ENCODE data around the gene IFT20. TPM values are rescaled to one million over a fixed set of nuclear protein-coding genes. Genes with fewer than 3 reads are reported as not detected.

IFT20 gene
- total RNA-seq, 1 donor from 2014 or later, result 18.8 TPM

GRCh38 chr17:28338056-28338768 is 2.9 kb upstream of the IFT20 start:
- intact Hi-C loops (cut with micrococcal nuclease), result loop anchor here (5.0 to 10.0 kb wide), 2 partner anchors 377 to 531 kb away; partner anchors contain the start of genes PROCA1, RAB34 and RPL23A

DNA sequence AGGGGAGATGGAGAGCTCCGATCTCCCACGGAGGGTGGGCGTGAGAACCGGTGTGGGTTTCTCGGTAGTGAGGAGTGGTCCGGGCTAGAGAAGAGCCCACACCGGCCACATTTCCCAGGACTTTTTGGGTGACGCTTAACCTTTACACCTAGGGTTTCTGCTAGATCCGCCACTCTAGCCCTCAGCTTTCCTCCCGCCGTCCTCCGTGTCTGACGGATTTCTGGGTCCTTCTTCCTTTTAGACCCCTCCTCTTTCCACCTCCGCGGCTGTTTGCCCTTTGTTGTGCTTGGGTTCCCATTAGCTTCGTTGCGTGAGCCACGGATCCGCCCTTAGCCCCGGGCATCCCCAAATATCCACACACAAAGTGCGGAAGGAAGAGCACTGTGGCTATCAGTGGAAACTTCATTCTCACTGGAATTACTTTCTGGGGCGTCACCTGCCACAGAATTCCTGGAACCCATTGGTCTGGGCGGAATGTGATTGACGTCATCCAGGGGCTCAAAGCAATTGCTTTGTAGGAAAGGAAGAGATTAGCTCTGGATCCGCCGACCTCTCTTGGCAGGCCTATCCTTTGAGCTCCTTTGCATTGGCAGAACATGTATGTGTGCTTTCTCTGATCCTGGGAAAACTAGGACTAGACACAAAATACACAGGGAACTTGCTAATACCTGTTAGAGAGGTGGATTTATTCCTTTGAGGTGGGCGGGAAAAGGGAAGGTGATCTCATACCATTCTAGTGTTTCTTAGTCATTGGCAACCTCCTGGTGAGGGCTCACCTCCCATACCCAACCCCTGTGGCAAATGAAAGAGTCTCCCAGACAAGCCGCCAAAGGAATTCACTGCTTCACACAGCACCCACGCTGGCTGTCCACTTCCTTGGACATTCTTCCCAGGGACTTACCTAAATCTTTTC is 943 bp upstream of the IFT20 start:
- intact Hi-C loops (cut with micrococcal nuclease), result loop anchor here (1.0 to 10.0 kb wide), 5 partner anchors 17 to 529 kb away; partner anchors contain the start of genes POLDIP2, PROCA1, RAB34 and RPL23A

DNA sequence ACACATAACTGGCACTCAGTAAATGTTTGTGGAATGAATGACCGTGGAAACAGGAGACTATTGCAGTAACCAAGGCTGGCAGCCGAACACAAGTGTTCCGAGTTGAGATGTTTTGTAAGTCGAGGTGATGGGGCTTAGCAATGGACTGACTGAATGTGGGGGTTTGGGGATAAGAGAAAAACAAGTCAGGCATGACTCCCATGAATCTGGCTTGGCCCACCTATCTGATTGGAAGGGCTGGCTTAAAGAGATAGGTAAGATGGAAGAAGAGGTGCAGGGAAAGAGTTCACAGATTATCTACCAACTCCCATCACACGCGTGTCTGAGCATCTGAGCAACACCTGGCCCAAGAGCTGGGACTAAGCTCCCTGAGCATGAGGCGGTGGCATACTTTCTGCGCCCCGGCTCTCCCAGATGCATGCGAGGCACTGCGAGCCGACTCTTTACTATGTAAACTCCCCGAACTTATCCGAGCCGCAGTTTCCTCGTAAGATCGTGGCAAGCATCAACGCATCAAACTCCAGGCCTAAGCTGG is 539 bp downstream of the IFT20 start:
- intact Hi-C loops (cut with micrococcal nuclease), result loop anchor here (1.0 to 10.0 kb wide), 5 partner anchors 15 to 527 kb away; partner anchors contain the start of genes POLDIP2, PROCA1, RAB34 and RPL23A

GRCh38 chr17:28334171-28334570 is 1.1 kb downstream of the IFT20 start:
- intact Hi-C loops (cut with micrococcal nuclease), result loop anchor here (2.0 to 10.0 kb wide), 2 partner anchors 293 to 381 kb away; partner anchors contain the start of genes PROCA1, RAB34 and RPL23A

GRCh38 chr17:28333083-28333746 is 2.1 kb downstream of the IFT20 start:
- intact Hi-C loops (cut with micrococcal nuclease), result loop anchor here (10.0 kb wide), 1 partner anchor 382 kb away; the partner anchor contains the start of genes PROCA1, RAB34 and RPL23A

DNA sequence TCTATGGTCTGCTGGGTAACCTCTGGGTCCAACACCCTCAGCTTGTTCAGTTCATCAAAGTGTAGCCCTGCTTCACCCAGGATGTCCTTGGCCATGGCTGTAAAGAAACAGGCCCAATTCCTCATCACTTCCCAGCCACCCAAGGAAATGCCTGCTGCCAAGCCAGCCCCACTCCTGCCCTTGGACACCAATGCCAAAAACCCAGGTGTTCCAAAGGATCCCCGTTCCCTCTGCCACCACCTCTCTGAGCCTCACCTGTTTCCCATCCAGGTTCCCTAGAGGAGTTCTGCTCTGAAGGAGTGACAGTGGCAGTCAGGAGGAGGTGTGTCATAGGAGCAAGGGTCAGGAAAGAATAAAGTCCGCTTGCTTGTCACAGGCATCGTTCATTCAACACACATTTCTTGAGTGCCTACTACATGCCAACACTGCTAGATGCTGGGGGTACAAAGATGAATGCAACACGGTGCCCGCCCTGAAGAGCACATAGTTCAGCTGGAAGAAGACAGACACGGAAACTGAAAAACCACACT is 3.3 kb downstream of the IFT20 start:
- intact Hi-C loops (cut with micrococcal nuclease), result loop anchor here (10.0 kb wide), 1 partner anchor 383 kb away; the partner anchor contains the start of genes PROCA1, RAB34 and RPL23A

DNA sequence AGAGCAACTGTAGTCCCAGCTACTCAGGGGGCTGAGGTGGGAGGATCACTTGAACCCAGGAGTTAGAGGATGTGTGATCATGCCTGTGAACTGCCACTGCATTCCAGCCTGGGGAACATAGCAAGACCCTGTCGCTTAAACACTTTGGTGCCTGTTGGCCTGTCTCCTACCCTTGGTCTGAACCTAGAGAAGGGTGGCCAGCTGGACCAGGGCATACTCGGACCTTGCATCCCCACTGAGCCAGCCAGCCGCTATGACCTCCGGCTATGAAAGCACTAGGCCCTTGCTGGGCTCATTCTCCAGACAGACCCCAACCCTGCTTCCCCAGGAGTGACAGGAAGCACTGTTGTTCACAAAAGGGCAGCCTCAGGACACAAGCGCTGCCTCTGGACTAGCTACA is 4.6 kb downstream of the IFT20 start:
- intact Hi-C loops (cut with micrococcal nuclease), result loop anchor here (10.0 kb wide), 1 partner anchor 384 kb away; the partner anchor contains the start of genes PROCA1, RAB34 and RPL23A

DNA sequence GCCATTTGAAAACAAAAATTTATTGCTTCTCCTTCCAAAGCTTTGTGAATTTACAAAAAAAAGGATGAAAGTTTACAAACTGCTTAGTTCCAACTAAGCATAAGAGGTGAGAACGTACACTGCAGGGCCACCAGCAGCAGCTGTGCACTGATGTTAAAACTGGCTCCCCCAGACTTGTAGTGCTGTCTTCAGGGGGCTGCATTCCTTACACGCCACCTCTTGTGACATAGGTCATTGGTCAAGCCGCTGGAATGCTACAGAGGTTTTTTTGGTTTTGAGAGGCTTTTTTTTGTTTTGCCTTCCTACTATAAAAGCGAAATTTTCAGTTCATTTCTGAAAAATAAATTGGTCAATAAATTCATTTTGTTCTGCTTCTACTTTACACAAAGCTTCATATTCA is 6.9 kb downstream of the IFT20 start:
- intact Hi-C loops (cut with micrococcal nuclease), result no loop called here

- intact Hi-C loops (cut with micrococcal nuclease), result no loop called here
Observed at GRCh38 chr17:28327709-28328108, 7.6 kb downstream of the IFT20 start.

- intact Hi-C loops (cut with micrococcal nuclease), result no loop called here
Observed at GRCh38 chr17:28327031-28327607, 8.2 kb downstream of the IFT20 start.

DNA sequence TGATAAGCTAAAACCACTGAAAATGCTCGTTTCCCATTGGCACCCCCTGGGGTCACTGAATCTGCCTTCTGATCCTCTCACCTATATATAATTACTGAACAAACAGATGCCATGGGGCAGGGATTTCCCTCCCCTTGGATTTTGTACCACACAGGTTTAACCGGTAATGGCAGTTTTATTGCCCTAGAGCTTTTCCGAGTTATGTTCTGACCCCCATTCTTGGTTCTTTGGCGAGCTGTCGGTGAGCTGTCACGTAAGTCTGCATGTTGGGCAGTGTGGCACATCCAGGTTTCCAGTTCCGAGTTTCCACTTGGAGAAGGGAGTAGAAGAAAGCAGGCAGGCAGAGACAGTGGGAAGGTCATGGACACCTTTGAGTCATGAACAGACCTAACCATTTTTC is 9.2 kb downstream of the IFT20 start:
- intact Hi-C loops (cut with micrococcal nuclease), result no loop called here

- intact Hi-C loops (cut with micrococcal nuclease), result no loop called here
Observed at GRCh38 chr17:28325211-28325610, 10.1 kb downstream of the IFT20 start.

DNA sequence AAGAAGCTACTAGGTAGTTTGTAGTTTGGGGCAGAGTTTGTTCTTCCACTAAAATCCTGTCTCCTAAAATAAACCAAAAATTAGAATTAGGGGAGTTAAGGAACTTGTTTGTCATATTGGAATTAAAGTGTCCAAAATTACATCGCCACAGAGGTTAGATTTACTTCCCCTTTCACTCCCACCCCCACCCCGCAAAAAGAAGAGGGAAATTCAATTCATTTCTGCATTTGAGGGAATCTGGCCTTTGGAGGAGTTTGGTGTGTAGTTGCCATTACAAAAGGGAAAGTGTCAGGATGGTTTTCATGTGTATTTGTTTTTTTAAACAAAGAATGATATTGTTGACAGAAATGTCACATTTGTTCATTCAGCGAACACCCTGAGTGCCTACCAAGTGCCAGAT is 10.5 kb downstream of the IFT20 start:
- intact Hi-C loops (cut with micrococcal nuclease), result no loop called here

GRCh38 chr17:28324267-28324745 is 11.0 kb downstream of the IFT20 start:
- intact Hi-C loops (cut with micrococcal nuclease), result no loop called here

- intact Hi-C loops (cut with micrococcal nuclease), result no loop called here
Observed at GRCh38 chr17:28320215-28321061, 14.8 kb downstream of the IFT20 start.

- intact Hi-C loops (cut with micrococcal nuclease), result loop anchor here (1.0 to 10.0 kb wide), 5 partner anchors 16 to 275 kb away; partner anchors contain the start of genes IFT20, NLK, POLDIP2 and SARM1
Observed at GRCh38 chr17:28319598-28319935, 15.7 kb downstream of the IFT20 start.

GRCh38 chr17:28318759-28319597 is 16.3 kb downstream of the IFT20 start, which contains the start of gene TMEM97:
TMEM97 (plus strand) TSS chr17:28319200; CDS start chr17:28319240, 40 bp downstream.
- intact Hi-C loops (cut with micrococcal nuclease), result loop anchor here (1.0 to 10.0 kb wide), 5 partner anchors 16 to 274 kb away; partner anchors contain the start of genes IFT20, NLK, POLDIP2 and SARM1

All from T-helper 2 cell treated with Interferon-gamma antibody and Interleukin-4, amounts not matched to agents 100 ng/mL and 5 ng/mL, for 36 hours (primary cell).